Measurements from ENCODE around the gene TSEN34.

TSEN34 gene

GRCh38 chr19:54191011-54191810 lies at the start of gene TSEN34:
Gene TSEN34 (plus strand): TSS chr19:54191308. CDS start chr19:54191365, 57 bp downstream.
- no peak for DNase-seq (ENCODE audit: low read depth)

- no peak for DNase-seq (ENCODE audit: low read depth)
Measured at GRCh38 chr19:54141356-54141755, 49.8 kb upstream of the TSEN34 start.

- no peak for DNase-seq (ENCODE audit: low read depth)
Measured at GRCh38 chr19:54142166-54142780, 48.8 kb upstream of the TSEN34 start.

- no peak for DNase-seq (ENCODE audit: low read depth)
Measured at GRCh38 chr19:54145541-54146158, 45.5 kb upstream of the TSEN34 start.

GRCh38 chr19:54147676-54148075 lies 43.4 kb upstream of the TSEN34 start:
- no peak for DNase-seq (ENCODE audit: low read depth)

GRCh38 chr19:54148158-54148557 lies 43.0 kb upstream of the TSEN34 start:
- DNase-seq (ENCODE audit: low read depth) = no peak

- DNase-seq (ENCODE audit: low read depth) = no peak
Measured at GRCh38 chr19:54149021-54149812, 41.9 kb upstream of the TSEN34 start.

GRCh38 chr19:54151362-54152035 lies 39.6 kb upstream of the TSEN34 start:
- DNase-seq (ENCODE audit: low read depth) = no peak

- no peak for DNase-seq (ENCODE audit: low read depth)
Measured at GRCh38 chr19:54152267-54152666, 38.8 kb upstream of the TSEN34 start.

GRCh38 chr19:54152878-54153524 lies 38.1 kb upstream of the TSEN34 start:
- no peak for DNase-seq (ENCODE audit: low read depth)

GRCh38 chr19:54153731-54154326 lies 37.3 kb upstream of the TSEN34 start:
- DNase-seq (ENCODE audit: low read depth) = no peak

GRCh38 chr19:54154603-54155345 lies 36.3 kb upstream of the TSEN34 start:
- DNase-seq (ENCODE audit: low read depth) = no peak

GRCh38 chr19:54155694-54156093 lies 35.4 kb upstream of the TSEN34 start:
- DNase-seq (ENCODE audit: low read depth) = no peak

- no peak for DNase-seq (ENCODE audit: low read depth)
Measured at GRCh38 chr19:54156490-54156889, 34.6 kb upstream of the TSEN34 start.

GRCh38 chr19:54156953-54157352 lies 34.2 kb upstream of the TSEN34 start:
- DNase-seq (ENCODE audit: low read depth) = no peak

- no peak for DNase-seq (ENCODE audit: low read depth)
Measured at GRCh38 chr19:54158812-54159351, 32.2 kb upstream of the TSEN34 start.

GRCh38 chr19:54159352-54160181 lies 31.5 kb upstream of the TSEN34 start, which contains the start of gene LENG1:
Gene LENG1 (minus strand): TSS chr19:54159721. CDS start chr19:54159695, 26 bp downstream.
- DNase-seq (ENCODE audit: low read depth) = peak; percentile 100

GRCh38 chr19:54160182-54160811 lies 30.8 kb upstream of the TSEN34 start:
- DNase-seq (ENCODE audit: low read depth) = no peak

All from fibroblast of the conjunctiva (primary cell).